GM12865 (cell line): Measurements from ENCODE around the gene ZNF213.

Experiments used
- DNase-seq: peaks from one replicate; pipeline ENCODE4 v3.0.0; 2010; ENCODE audit warnings: low read depth
- H3K4me3 ChIP-seq: 2 replicates; pipeline ENCODE4 v1.5.1; 2011; ENCODE audit warnings: mild to moderate bottlenecking, low read depth, low read length, control low read depth
- CTCF ChIP-seq: IDR thresholded peaks from 2 replicates; pipeline ENCODE4 v1.5.1; 2011; ENCODE audit warnings: low read length, control low read depth, low read depth, inconsistent platforms; ENCODE audit not compliant: insufficient read depth; ENCODE audit errors: missing control alignments

Gene ZNF213

GRCh38 chr16:3101841-3102470 is 32.9 kb upstream of the ZNF213 start:
- DNase-seq, result no peak
- no peak for TF ChIP-seq CTCF
- no peak overlapping the region for H3K4me3 ChIP-seq

- TF ChIP-seq CTCF, result no peak
- DNase-seq, result peak; percentile 97
- peak overlapping the region; percentile 80 for H3K4me3 ChIP-seq
Observed at GRCh38 chr16:3106205-3106928, 28.5 kb upstream of the ZNF213 start.

GRCh38 chr16:3112058-3112880 is 22.6 kb upstream of the ZNF213 start, which contains the start of gene ZNF205:
ZNF205 (plus strand) TSS chr16:3112586; CDS start chr16:3113431, 845 bp downstream.
- peak; percentile 25 for DNase-seq
- no peak for TF ChIP-seq CTCF
- H3K4me3 ChIP-seq, result peak within 1 kb of the TSS; percentile 50

- DNase-seq, result no peak
- no peak for TF ChIP-seq CTCF
- peak overlapping the region; percentile 50 for H3K4me3 ChIP-seq
Observed at GRCh38 chr16:3112881-3113574, 21.8 kb upstream of the ZNF213 start.

- DNase-seq, result no peak
- no peak for TF ChIP-seq CTCF
- no peak overlapping the region for H3K4me3 ChIP-seq
Observed at GRCh38 chr16:3113765-3114479, 20.9 kb upstream of the ZNF213 start.

- no peak for TF ChIP-seq CTCF
- DNase-seq, result no peak
Observed at GRCh38 chr16:3115003-3115402, 19.8 kb upstream of the ZNF213 start.

More at GRCh38 chr16:3115003-3115402, 19.8 kb upstream of the ZNF213 start:
- H3K4me3 ChIP-seq, result no peak overlapping the region
